ENCODE results near the gene NKAPL.
"Not testable (repeated sequence)": the region's sequence is repeated elsewhere in the genome, so short reads cannot be mapped to it uniquely, and the experiment has no call there.

The NKAPL gene

GRCh38 chr6:28296520-28297060 lies 37.5 kb downstream of the NKAPL start:
- DNase-seq (ENCODE audit: low read depth), result no peak

- no peak for DNase-seq (ENCODE audit: low read depth)
Measured at GRCh38 chr6:28303570-28303969, 44.5 kb downstream of the NKAPL start.

- DNase-seq (ENCODE audit: low read depth), result not testable (repeated sequence)
Measured at GRCh38 chr6:28306363-28306762, 47.3 kb downstream of the NKAPL start.

All from activated T-helper 9 cell treated with anti-CD3 and anti-CD28 coated beads, Interleukin-2, amount 50 U/mL, for 16 hours (primary cell).